ENCODE measurements around the gene ACVRL1.

GRCh38 chr12:51867796-51868428, 39.4 kb upstream of the ACVRL1 start:
- no peak for TF ChIP-seq CTCF (IDR thresholded peaks at IDR 0.05)
- no peak for TF ChIP-seq NFYB (CRISPR knock-in tag; conservative IDR thresholded peaks at IDR 0.05; ENCODE audit: low read depth)
- TF ChIP-seq CREM (CRISPR knock-in tag; IDR thresholded peaks at IDR 0.05), result no peak
- TF ChIP-seq JUN (CRISPR knock-in tag; IDR thresholded peaks at IDR 0.05), result no peak
- TF ChIP-seq KAT7 (CRISPR knock-in tag; IDR thresholded peaks at IDR 0.05; ENCODE audit: borderline replicate concordance), result no peak
- no peak for TF ChIP-seq USF2 (CRISPR knock-in tag; IDR thresholded peaks at IDR 0.05)
- TF ChIP-seq ZNF416 (CRISPR knock-in tag; IDR thresholded peaks at IDR 0.05), result no peak
- TF ChIP-seq TCF7 (CRISPR knock-in tag; IDR thresholded peaks at IDR 0.05; ENCODE audit: low read depth), result no peak
- TF ChIP-seq FOXP4 (CRISPR knock-in tag; IDR thresholded peaks at IDR 0.05), result no peak
- no peak for TF ChIP-seq ATF1 (CRISPR knock-in tag; IDR thresholded peaks at IDR 0.05)
- no peak for TF ChIP-seq SMAD3 (CRISPR knock-in tag; IDR thresholded peaks at IDR 0.05; ENCODE audit: borderline replicate concordance)
- no peak for TF ChIP-seq MAX (CRISPR knock-in tag; IDR thresholded peaks at IDR 0.05)

Data from WTC11 (cell line).